Loucy (cell line): ENCODE results near the gene RUNX1.
"Not testable (repeated sequence)": the region's sequence is repeated elsewhere in the genome, so short reads cannot be mapped to it uniquely, and the experiment has no call there.

Experiments used
- H2AFZ ChIP-seq: fragments of 200-600 bp; sonication (generic); 2 replicates; pipeline ENCODE4 v1.6.0; 2016; ENCODE audit warnings: antibody characterized with exemption, mild to moderate bottlenecking, low read length, moderate library complexity
- H3F3A ChIP-seq: fragments of 200-600 bp; 2 replicates; pipeline ENCODE4 v1.6.0; 2016; ENCODE audit warnings: antibody characterized with exemption, low read depth, mild to moderate bottlenecking
- H3K27me3 ChIP-seq: fragments of 200-600 bp; sonication (generic); 2 replicates; pipeline ENCODE4 v1.6.1; 2014; ENCODE audit warnings: low read length, mild to moderate bottlenecking; ENCODE audit not compliant: insufficient read depth, poor library complexity, severe bottlenecking
- H3K36me3 ChIP-seq: fragments of 200-600 bp; sonication (generic); 2 replicates; pipeline ENCODE4 v1.6.1; 2016; ENCODE audit warnings: low read length; ENCODE audit not compliant: insufficient read depth
- H3K4me1 ChIP-seq: fragments of 200-600 bp; sonication (generic); 2 replicates; pipeline ENCODE4 v1.5.1; 2014; ENCODE audit warnings: low read length, mild to moderate bottlenecking; ENCODE audit not compliant: insufficient read depth, poor library complexity, severe bottlenecking
- H3K4me2 ChIP-seq: fragments of 200-600 bp; sonication (generic); 2 replicates; pipeline ENCODE4 v1.6.0; 2014; ENCODE audit warnings: antibody characterized with exemption, low read length, low read depth, mild to moderate bottlenecking; ENCODE audit not compliant: poor library complexity, severe bottlenecking
- H3K4me3 ChIP-seq: fragments of 200-600 bp; sonication (generic); 2 replicates; pipeline ENCODE4 v1.5.1; 2014; ENCODE audit warnings: low read length, mild to moderate bottlenecking, mixed read lengths; ENCODE audit not compliant: poor library complexity, severe bottlenecking
- H3K79me2 ChIP-seq: fragments of 200-600 bp; sonication (generic); 2 replicates; pipeline ENCODE4 v1.6.1; 2014; ENCODE audit warnings: low read length; ENCODE audit not compliant: insufficient read depth
- H3K9ac ChIP-seq: fragments of 200-600 bp; sonication (generic); 2 replicates; pipeline ENCODE4 v1.6.0; 2014; ENCODE audit warnings: mild to moderate bottlenecking, low read depth, low read length, moderate library complexity; ENCODE audit not compliant: poor library complexity, severe bottlenecking
- H3K9me2 ChIP-seq: fragments of 200-600 bp; sonication (generic); replicated peaks from 2 replicates; pipeline ENCODE4 v1.6.1; 2016; ENCODE audit warnings: low read depth, low read length, mixed read lengths
- H3K9me3 ChIP-seq: fragments of 200-600 bp; sonication (generic); 2 replicates; pipeline ENCODE4 v1.6.1; 2014; ENCODE audit warnings: mild to moderate bottlenecking, antibody characterized with exemption, low read length, low read depth; ENCODE audit not compliant: insufficient read depth
- H4K20me1 ChIP-seq: fragments of 200-600 bp; sonication (generic); 2 replicates; pipeline ENCODE4 v1.6.0; 2014; ENCODE audit warnings: antibody characterized with exemption, low read length, mild to moderate bottlenecking; ENCODE audit not compliant: insufficient read depth, poor library complexity, severe bottlenecking
- CTCF ChIP-seq: fragments of 200-600 bp; sonication (generic); conservative IDR thresholded peaks from 2 replicates; pipeline ENCODE4 v1.5.1; 2014; ENCODE audit warnings: mild to moderate bottlenecking, antibody characterized with exemption, low read length
- EZH2phosphoT487 ChIP-seq: fragments of 200-600 bp; IDR thresholded peaks from 2 replicates; pipeline ENCODE4 v1.6.1; 2018; ENCODE audit warnings: antibody characterized with exemption, mild to moderate bottlenecking, moderate library complexity, borderline replicate concordance

Gene RUNX1

GRCh38 chr21:34806423-34806822 is 242.7 kb downstream of the RUNX1 start:
- Histone ChIP-seq H4K20me1 (peaks cover 62% of the 10 kb centered on the region), H3K9ac (no peak overlapping the region), H3K9me3 (no peaks in the 10 kb centered on the region), H3K36me3 (peaks cover 95% of the 10 kb centered on the region), H2AFZ (no peak overlapping the region), H3K4me1 (peaks cover 20% of the 10 kb centered on the region), H3F3A (0 out of 2 replicates have a peak, but pooled peaks cover 4% of the 10 kb centered on the region), H3K79me2 (peaks cover 45% of the 10 kb centered on the region), H3K4me3 (no peak overlapping the region), H3K4me2 (no peak overlapping the region), H3K27me3 (no peaks in the 10 kb centered on the region), H3K9me2 (no peaks in the 10 kb centered on the region)
- no peak for TF ChIP-seq CTCF
- TF ChIP-seq EZH2phosphoT487: no peak

DNA sequence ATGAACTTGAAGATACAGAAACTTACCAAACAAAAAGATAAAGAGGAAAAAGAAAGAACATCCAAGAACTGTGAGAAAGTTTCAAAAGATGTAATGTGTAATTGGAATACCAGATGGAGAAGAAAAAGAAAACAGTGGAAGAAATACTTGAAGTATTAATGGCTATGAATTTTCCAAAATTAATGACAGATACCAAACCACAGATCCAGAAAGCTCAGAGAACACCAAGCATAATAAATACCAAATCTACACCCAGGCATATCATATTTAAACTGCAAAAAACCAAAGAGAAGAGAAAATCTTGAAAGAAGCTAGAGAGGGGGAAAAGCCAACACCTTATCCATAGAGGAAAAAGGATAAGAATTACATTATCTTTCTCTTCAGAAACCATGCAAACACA is 243.9 kb downstream of the RUNX1 start:
- H3K36me3 ChIP-seq: peaks cover 95% of the 10 kb centered on the region
- H3K4me3 ChIP-seq: no peak overlapping the region
- no peaks in the 10 kb centered on the region for H3K27me3 ChIP-seq
- peaks cover 64% of the 10 kb centered on the region for H4K20me1 ChIP-seq
- no peak for TF ChIP-seq EZH2phosphoT487
- no peak for TF ChIP-seq CTCF
- no peak overlapping the region for H3K4me2 ChIP-seq
- no peak overlapping the region for H3K9ac ChIP-seq
- H3K9me3 ChIP-seq: no peaks in the 10 kb centered on the region
- H3K4me1 ChIP-seq: peaks cover 20% of the 10 kb centered on the region
- H3K79me2 ChIP-seq: peaks cover 45% of the 10 kb centered on the region
- no peaks in the 10 kb centered on the region for H3K9me2 ChIP-seq
- 0 out of 2 replicates have a peak, but pooled peaks cover 4% of the 10 kb centered on the region for H3F3A ChIP-seq
- H2AFZ ChIP-seq: no peak overlapping the region

DNA sequence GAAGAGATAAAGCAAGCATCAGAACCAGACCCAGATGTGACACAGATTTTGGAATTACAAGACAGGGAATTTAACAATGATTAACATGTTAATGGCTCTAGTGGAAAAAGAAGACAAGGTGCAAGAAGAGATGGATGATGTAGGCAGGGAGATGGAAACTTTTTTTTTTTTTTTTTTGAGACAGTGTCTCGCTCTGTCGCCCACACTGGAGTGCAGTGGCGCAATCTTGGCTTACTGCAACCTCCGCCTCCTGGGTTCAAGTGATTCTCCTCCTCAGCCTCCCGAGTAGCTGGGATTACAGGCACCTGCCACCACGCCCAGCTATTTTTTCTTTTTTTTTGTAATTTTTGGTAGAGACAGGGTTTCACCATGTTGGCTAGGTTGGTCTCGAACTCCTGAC is 244.5 kb downstream of the RUNX1 start:
- Histone ChIP-seq H4K20me1 (peaks cover 64% of the 10 kb centered on the region), H3K36me3 (peaks cover 95% of the 10 kb centered on the region), H3K4me1 (peaks cover 20% of the 10 kb centered on the region), H3K79me2 (peaks cover 45% of the 10 kb centered on the region)
- H3K4me3 ChIP-seq, H3K9me2 ChIP-seq, H2AFZ ChIP-seq, H3F3A ChIP-seq, H3K9ac ChIP-seq, H3K9me3 ChIP-seq, H3K4me2 ChIP-seq, H3K27me3 ChIP-seq: not testable (repeated sequence)

- no peak for TF ChIP-seq CTCF
- no peak for TF ChIP-seq EZH2phosphoT487
- peaks cover 95% of the 10 kb centered on the region for H3K36me3 ChIP-seq
- no peak overlapping the region for H2AFZ ChIP-seq
- H3K9ac ChIP-seq: no peak overlapping the region
- no peaks in the 10 kb centered on the region for H3K9me3 ChIP-seq
- H3K4me2 ChIP-seq: no peak overlapping the region
- H3K9me2 ChIP-seq: no peaks in the 10 kb centered on the region
- peaks cover 17% of the 10 kb centered on the region for H3K4me1 ChIP-seq
- no peaks in the 10 kb centered on the region for H3K27me3 ChIP-seq
- no peak overlapping the region for H3K4me3 ChIP-seq
- peaks cover 45% of the 10 kb centered on the region for H3K79me2 ChIP-seq
- H4K20me1 ChIP-seq: peaks cover 64% of the 10 kb centered on the region
- 0 out of 2 replicates have a peak, but pooled peaks cover 4% of the 10 kb centered on the region for H3F3A ChIP-seq
Observed at GRCh38 chr21:34803782-34804370, 245.2 kb downstream of the RUNX1 start.
